ENCODE data around the gene PHEX.

The PHEX gene

GRCh38 chrX:22041907-22042530 lies 9.9 kb downstream of the PHEX start:
- DNase-seq = no peak

GRCh38 chrX:22043872-22044271 lies 11.7 kb downstream of the PHEX start:
- no peak for DNase-seq

- DNase-seq = no peak
Measured at GRCh38 chrX:22047468-22047867, 15.3 kb downstream of the PHEX start.

GRCh38 chrX:22053481-22053880 lies 21.4 kb downstream of the PHEX start:
- no peak for DNase-seq

GRCh38 chrX:22056235-22056634 lies 24.1 kb downstream of the PHEX start:
- DNase-seq = no peak

- DNase-seq = no peak
Measured at GRCh38 chrX:22057667-22058066, 25.5 kb downstream of the PHEX start.

GRCh38 chrX:22059775-22060174 lies 27.6 kb downstream of the PHEX start:
- no peak for DNase-seq

- no peak for DNase-seq
Measured at GRCh38 chrX:22060415-22061280, 28.5 kb downstream of the PHEX start.

- no peak for DNase-seq
Measured at GRCh38 chrX:22063284-22063683, 31.2 kb downstream of the PHEX start.

- no peak for DNase-seq
Measured at GRCh38 chrX:22069586-22069985, 37.5 kb downstream of the PHEX start.

- no peak for DNase-seq
Measured at GRCh38 chrX:22073928-22074327, 41.8 kb downstream of the PHEX start.

GRCh38 chrX:22078117-22078516 lies 46.0 kb downstream of the PHEX start:
- DNase-seq = no peak

GRCh38 chrX:22081475-22082092 lies 49.5 kb downstream of the PHEX start:
- DNase-seq = no peak

- DNase-seq = no peak
Measured at GRCh38 chrX:22086003-22086402, 53.9 kb downstream of the PHEX start.

- DNase-seq = no peak
Measured at GRCh38 chrX:22087011-22087557, 55.0 kb downstream of the PHEX start.

GRCh38 chrX:22088326-22088725 lies 56.2 kb downstream of the PHEX start:
- no peak for DNase-seq

GRCh38 chrX:22090181-22090580 lies 58.1 kb downstream of the PHEX start:
- DNase-seq = no peak

- DNase-seq = no peak
Measured at GRCh38 chrX:22093550-22093949, 61.4 kb downstream of the PHEX start.

GRCh38 chrX:22095286-22095685 lies 63.2 kb downstream of the PHEX start:
- DNase-seq = no peak

GRCh38 chrX:22095856-22096255 lies 63.7 kb downstream of the PHEX start:
- no peak for DNase-seq

GRCh38 chrX:22097012-22097694 lies 65.0 kb downstream of the PHEX start:
- DNase-seq = no peak

- no peak for DNase-seq
Measured at GRCh38 chrX:22105231-22105630, 73.1 kb downstream of the PHEX start.

GRCh38 chrX:22105971-22106370 lies 73.8 kb downstream of the PHEX start:
- no peak for DNase-seq

Measured in NCI-H1417 treated with DMSO at 0.1 percent for 48 hours (cell line).